Keratinocyte (primary cell): Measurements from ENCODE around the gene MAPK12.

ENCODE experiments used
- CTCF ChIP-seq, 3 experiments: IDR thresholded peaks in 1 of 3; conservative IDR thresholded peaks in 1 of 3; optimal IDR thresholded peaks in 1 of 3; 2 replicates in 2 of 3; 3 replicates in 1 of 3; pipeline versions ENCODE3 to v1.5.1; 2011; ENCODE audit warnings: low read length in 3 of 3, mild to moderate bottlenecking in 3 of 3, moderate library complexity in 2 of 3, control low read depth in 1 of 3, inconsistent platforms in 1 of 3; ENCODE audit not compliant: insufficient read depth in 2 of 3; ENCODE audit errors: extremely low read depth in 1 of 3
- EZH2 ChIP-seq: IDR thresholded peaks from one replicate; pipeline ENCODE4 v1.6.1; 2012; ENCODE audit warnings: inconsistent platforms, mild to moderate bottlenecking, low read length, moderate library complexity

DNA sequence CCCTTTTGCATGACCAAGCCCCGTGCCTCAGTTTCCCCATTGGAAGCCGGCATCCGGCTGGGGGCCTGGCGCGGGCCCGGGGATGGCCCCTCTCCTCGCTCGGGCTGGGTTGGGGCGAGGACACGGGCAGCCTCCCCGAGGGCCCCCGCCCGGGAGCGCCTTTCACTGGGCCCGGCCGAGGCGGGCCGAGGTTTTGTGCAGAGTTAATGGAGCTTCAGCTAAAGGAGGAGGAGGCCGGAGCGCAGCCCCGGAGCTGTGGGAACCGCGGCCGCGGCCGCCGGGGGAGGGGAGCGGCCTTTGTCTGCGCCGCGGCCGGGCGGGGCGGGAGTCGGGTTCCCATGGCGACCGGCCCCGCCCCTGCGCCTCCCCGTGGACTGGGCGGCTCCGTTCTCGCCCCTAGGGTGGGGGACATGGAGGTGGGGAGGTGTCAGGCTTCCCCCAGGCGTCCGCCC lies 10.1 kb upstream of the MAPK12 start:
- TF ChIP-seq CTCF (optimal IDR thresholded peaks at IDR 0.05 in 1 of 3, IDR thresholded peaks at IDR 0.05 in 1 of 3, conservative IDR thresholded peaks at IDR 0.05 in 1 of 3; ENCODE audit: extremely low read depth in 1 of 3, insufficient read depth in 2 of 3, low read length in 3 of 3) (peak in 2 of 3 experiments; percentile 38 to 47), EZH2 (no peak)
